ENCODE results near the gene CH25H. TPM values are rescaled to one million over a fixed set of nuclear protein-coding genes. Genes with fewer than 3 reads are reported as not detected.

Gene CH25H
- total RNA-seq, 1 experiment from 2014 or later: 0.55 TPM

DNA sequence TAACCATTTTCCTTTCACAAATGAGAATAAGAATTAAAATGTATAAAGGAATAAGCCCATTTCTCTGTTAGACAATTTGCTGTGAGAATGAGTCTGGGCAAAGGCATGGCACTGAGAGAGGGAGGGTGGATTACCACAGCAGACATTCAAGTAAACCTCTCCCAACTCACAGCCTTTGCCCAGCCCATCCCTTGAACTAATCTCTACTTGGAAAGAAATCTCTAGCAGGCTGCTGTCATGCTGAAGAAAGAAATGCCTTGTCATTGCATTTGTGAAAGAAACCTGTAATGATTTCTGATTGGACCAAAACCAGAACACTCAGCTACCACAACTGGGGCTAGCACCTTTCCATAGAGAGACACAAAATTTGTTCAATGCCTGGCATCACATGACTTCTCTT, 39.2 kb downstream of the CH25H start:
- no peak overlapping the region for H3K27ac ChIP-seq
- H3K36me3 ChIP-seq: no peaks in the 10 kb centered on the region
- peaks cover 4% of the 10 kb centered on the region; the same call in 1 of the 2 replicates for H3K4me1 ChIP-seq (replicated peaks)
- DNase-seq (ENCODE audit: low read depth in 1 of 2, low spot score in 2 of 2): no peak
- H3K4me3 ChIP-seq: no peak overlapping the region
- H3K27me3 ChIP-seq (replicated peaks): no peaks in the 10 kb centered on the region
- no peaks in the 10 kb centered on the region for H3K9me3 ChIP-seq (replicated peaks)

DNA sequence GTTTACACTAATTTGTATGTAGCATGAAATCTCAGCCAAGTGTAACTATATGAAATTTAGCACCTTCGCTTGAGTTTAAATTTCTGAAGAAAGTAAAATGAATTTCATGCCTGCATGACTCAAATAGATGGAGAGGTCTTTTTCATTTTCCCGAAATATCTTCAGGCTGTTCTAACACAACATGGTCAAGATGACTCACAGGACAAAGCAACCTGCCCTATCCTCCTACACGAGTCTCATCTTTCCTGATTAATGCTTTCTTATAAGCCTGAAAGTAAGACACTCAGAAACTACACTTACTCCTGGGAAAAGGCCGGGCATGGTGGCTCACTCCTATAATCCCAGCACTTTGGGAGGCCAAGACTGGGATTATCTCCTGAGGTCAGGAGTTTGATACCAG, 41.2 kb downstream of the CH25H start:
- no peaks in the 10 kb centered on the region for H3K4me1 ChIP-seq (replicated peaks)
- no peak overlapping the region for H3K27ac ChIP-seq
- no peaks in the 10 kb centered on the region for H3K9me3 ChIP-seq (replicated peaks)
- no peak overlapping the region for H3K4me3 ChIP-seq
- H3K27me3 ChIP-seq (replicated peaks): no peaks in the 10 kb centered on the region
- no peak for DNase-seq (ENCODE audit: low read depth in 1 of 2, low spot score in 2 of 2)
- H3K36me3 ChIP-seq: no peaks in the 10 kb centered on the region

DNA sequence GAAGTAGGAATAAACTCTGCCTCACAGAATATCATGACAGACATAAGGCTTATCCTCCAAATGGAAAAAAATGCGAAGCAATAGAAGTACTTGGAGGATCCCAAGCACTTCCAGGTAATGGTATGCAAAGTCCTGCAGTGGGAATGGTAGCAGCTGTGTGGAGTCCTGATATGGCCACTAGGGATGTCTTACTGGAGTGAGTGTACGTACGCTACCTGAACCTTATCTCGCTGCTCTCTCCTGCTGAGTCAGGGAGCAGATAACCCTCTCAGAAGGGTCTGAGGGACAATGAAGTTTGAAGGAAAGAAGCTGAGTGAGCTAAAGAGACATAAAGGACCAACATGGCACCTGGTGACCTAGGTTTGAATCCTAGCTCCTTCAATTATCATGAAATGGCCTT, 42.2 kb downstream of the CH25H start:
- Histone ChIP-seq H3K4me3 (no peak overlapping the region), H3K36me3 (no peaks in the 10 kb centered on the region), H3K27me3 (replicated peaks) (no peaks in the 10 kb centered on the region), H3K4me1 (replicated peaks) (no peaks in the 10 kb centered on the region), H3K27ac (no peak overlapping the region), H3K9me3 (replicated peaks) (no peaks in the 10 kb centered on the region)
- no peak for DNase-seq (ENCODE audit: low read depth in 1 of 2, low spot score in 2 of 2)

DNA sequence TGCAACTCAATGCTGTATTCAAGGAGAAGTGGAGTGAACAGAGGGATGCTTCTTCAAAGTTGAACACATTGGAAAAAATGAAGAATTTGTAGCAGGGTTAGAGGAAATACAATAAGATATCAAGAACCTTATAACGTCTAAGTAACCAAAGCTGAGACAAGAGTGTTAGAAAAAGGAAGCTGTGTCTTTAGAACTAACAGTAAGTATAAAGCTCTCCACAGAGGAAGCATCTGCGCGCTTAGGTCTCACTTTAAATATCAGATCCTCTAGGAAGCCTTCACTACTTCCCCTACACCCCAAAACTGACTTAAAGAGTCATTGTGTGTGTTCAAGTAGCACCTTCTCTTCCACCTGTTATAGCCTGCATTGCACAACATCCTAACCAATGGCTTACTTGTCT, 43.0 kb downstream of the CH25H start:
- Histone ChIP-seq H3K9me3 (replicated peaks) (no peaks in the 10 kb centered on the region), H3K27ac (no peak overlapping the region), H3K4me3 (no peak overlapping the region), H3K27me3 (replicated peaks) (no peaks in the 10 kb centered on the region), H3K36me3 (no peaks in the 10 kb centered on the region), H3K4me1 (replicated peaks) (no peaks in the 10 kb centered on the region)
- DNase-seq (ENCODE audit: low read depth in 1 of 2, low spot score in 2 of 2): no peak

DNA sequence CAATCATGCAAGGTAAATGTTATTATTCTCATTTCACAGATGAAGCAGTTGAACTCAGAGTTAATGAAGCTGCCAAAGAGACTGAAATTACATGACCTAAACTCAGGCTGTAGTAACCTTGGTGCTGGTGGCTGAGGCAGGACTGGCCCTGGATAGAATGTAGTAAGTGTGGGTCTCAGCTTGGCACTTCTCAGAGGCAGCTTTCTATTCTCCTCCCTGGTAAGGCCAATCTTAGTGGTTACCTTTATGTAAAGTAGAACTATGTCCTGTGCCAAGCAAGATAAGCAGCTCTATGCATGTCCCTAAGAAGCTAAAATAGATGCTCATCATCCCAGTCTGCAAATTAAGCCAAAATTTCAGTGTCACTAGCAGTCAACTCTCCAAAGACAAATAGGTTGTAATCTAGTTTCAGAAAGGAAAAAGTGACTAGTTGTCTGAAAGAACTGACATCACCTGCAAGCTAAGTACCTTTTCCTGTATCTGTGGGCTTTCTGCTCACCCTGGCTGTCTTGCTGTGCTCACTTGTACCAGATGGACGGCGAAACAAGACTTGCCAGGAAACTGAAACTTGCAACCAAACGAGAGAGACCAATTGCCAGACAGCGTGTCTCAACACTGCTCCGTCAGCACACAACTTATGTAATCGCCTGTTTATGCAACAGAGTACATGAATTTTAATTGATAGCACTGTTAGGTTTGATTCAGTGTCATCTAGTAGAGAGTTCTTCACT, 43.7 kb downstream of the CH25H start:
- Histone ChIP-seq H3K27me3 (replicated peaks) (no peaks in the 10 kb centered on the region), H3K27ac (no peak overlapping the region), H3K9me3 (replicated peaks) (no peaks in the 10 kb centered on the region), H3K4me3 (no peak overlapping the region), H3K36me3 (no peaks in the 10 kb centered on the region), H3K4me1 (replicated peaks) (no peaks in the 10 kb centered on the region)
- DNase-seq (ENCODE audit: low read depth in 1 of 2, low spot score in 2 of 2): no peak

DNA sequence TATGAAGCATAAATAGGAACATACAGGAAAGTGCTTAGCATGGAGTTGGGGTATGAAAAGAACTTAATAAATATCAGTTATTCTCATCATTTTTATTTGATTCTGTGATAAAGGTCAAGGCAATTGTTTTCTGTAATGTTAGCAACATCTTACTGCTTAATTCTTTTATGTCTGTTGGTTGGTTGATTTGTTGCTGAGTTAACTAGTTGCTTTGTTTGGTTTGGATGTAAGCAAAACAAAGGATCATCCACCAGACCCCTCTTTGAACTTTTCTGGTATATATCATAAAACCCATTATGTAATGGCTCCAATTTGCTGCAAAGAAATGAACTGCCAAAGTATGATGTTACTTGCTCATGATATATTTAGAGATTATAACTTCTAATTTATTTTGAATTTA, 44.5 kb downstream of the CH25H start:
- DNase-seq (ENCODE audit: low read depth in 1 of 2, low spot score in 2 of 2): no peak
- Histone ChIP-seq H3K27ac (no peak overlapping the region), H3K4me3 (no peak overlapping the region), H3K36me3 (no peaks in the 10 kb centered on the region), H3K9me3 (replicated peaks) (no peaks in the 10 kb centered on the region), H3K27me3 (replicated peaks) (no peaks in the 10 kb centered on the region), H3K4me1 (replicated peaks) (no peaks in the 10 kb centered on the region)

DNA sequence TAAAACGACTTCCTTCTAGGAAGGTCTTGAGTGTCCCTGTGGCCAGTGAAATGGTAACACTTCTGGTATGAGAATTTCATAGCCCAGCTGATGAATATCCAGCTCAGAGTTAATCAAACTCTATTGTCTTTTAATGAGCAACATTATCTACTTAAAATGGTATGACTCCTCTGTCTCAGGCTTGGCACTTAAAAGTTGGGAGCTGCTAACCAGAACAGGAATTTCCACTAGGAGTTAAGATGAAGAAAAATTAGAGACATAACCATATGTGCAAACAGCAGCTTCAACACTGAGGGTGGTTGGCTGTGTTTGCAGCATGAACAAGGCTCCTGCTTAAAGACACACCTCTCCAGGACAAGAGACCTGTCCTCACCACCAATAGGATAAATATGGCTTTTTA, 46.8 kb downstream of the CH25H start:
- Histone ChIP-seq H3K4me1 (replicated peaks) (no peaks in the 10 kb centered on the region), H3K27ac (no peak overlapping the region), H3K36me3 (no peaks in the 10 kb centered on the region), H3K4me3 (no peak overlapping the region), H3K9me3 (replicated peaks) (no peaks in the 10 kb centered on the region), H3K27me3 (replicated peaks) (no peaks in the 10 kb centered on the region)
- DNase-seq (ENCODE audit: low read depth in 1 of 2, low spot score in 2 of 2): no peak

DNA sequence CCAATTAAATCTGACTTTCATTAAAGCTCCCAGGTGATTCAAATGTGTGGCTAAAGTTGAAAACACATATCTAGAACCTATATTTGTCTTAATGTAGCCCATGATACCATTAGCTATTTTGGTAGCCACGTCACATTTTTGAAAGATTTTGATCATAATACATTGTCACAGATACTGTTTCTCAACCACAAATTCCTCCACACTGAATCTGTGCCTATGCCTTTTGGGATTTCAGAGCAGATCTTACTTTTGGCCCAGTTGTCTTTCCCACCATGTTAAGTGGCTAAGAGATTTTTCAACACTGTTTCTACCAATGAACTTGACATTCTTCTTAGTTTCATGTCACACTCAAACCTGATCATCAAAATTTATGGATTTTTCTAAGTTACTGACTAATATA, 47.4 kb downstream of the CH25H start:
- Histone ChIP-seq H3K27ac (no peak overlapping the region), H3K9me3 (replicated peaks) (no peaks in the 10 kb centered on the region), H3K4me1 (replicated peaks) (no peaks in the 10 kb centered on the region), H3K27me3 (replicated peaks) (no peaks in the 10 kb centered on the region), H3K4me3 (no peak overlapping the region), H3K36me3 (no peaks in the 10 kb centered on the region)
- no peak for DNase-seq (ENCODE audit: low read depth in 1 of 2, low spot score in 2 of 2)

DNA sequence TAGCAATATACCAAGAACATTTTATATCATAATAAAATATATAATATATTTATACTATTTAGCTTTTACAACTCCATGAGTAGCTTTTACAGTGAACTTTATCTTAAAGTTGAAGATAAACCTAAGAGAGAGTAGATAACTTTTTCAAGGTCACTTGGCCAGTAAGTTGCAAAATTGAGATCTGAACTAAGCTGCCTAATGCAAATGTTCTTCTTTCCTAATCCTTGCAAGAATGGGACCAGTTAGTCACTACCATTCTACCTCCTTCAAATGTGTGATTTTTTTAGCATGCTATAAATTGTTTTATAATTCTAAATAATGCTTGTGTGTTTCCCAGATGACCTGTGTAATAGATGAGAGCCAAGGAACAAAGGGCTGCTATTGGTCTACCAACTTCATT, 47.8 kb downstream of the CH25H start:
- Histone ChIP-seq H3K4me3 (no peak overlapping the region), H3K36me3 (no peaks in the 10 kb centered on the region), H3K27me3 (replicated peaks) (no peaks in the 10 kb centered on the region), H3K4me1 (replicated peaks) (no peaks in the 10 kb centered on the region), H3K27ac (no peak overlapping the region), H3K9me3 (replicated peaks) (no peaks in the 10 kb centered on the region)
- no peak for DNase-seq (ENCODE audit: low read depth in 1 of 2, low spot score in 2 of 2)

DNA sequence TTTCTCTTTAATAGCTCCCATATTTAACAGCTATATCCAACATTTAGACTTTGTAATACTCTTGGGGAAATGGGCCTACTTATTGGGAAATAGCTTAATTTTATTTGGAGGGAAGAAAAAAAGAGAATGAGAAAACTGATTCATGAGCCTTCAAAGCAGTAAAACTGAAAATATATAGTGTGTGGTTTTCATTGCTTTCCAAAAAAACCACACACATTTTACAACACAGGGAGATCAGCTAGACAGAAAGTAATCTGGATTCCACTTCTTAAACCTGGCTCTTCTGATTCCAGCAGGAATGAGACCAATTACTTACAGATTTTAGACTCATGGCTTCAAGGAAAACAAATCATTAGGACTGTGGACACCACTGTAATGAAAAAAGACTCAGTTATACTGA, 48.7 kb downstream of the CH25H start:
- DNase-seq (ENCODE audit: low read depth in 1 of 2, low spot score in 2 of 2): no peak
- Histone ChIP-seq H3K27ac (no peak overlapping the region), H3K36me3 (no peaks in the 10 kb centered on the region), H3K4me1 (replicated peaks) (no peaks in the 10 kb centered on the region), H3K9me3 (replicated peaks) (no peaks in the 10 kb centered on the region), H3K4me3 (no peak overlapping the region), H3K27me3 (replicated peaks) (no peaks in the 10 kb centered on the region)

DNA sequence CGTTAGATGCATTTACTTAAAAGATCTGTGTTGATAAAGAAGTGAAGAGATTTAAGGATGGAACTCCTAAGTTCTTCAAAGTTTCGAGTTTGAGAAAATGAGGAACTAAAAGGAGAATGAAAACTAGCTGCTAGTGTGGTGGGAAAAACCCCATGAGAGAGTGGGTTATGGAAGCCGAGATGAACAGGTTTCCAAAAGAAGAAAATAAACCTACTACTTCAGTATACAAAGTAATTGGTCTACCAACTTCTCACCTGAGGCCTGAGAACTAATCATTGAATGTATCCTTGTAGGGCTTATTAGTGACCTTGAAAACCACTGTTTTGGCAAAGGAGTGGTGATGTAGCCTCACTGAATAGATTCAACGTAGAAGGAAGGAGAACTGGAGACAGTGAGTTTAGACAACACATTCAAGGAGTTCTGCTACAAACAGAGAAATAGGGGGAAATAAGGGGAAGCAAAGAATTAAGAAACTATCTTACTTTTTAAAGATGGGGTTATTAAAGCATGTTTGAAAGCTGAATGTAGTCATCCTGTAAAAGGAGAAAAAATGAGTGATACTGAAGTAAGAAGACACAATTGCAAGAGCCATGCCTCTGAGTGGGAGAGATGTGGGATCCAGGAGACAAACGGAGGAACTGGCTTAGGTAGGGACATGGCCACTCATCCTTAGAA, 50.8 kb downstream of the CH25H start:
- H3K4me1 ChIP-seq (replicated peaks): no peaks in the 10 kb centered on the region

More for the DNA sequence above, 50.8 kb downstream of the CH25H start:
- Histone ChIP-seq H3K36me3 (no peaks in the 10 kb centered on the region), H3K27me3 (replicated peaks) (no peaks in the 10 kb centered on the region), H3K9me3 (replicated peaks) (no peaks in the 10 kb centered on the region), H3K27ac (no peak overlapping the region), H3K4me3 (no peak overlapping the region)
- DNase-seq (ENCODE audit: low read depth in 1 of 2, low spot score in 2 of 2): no peak

Other genes with a start within 250 kb of the CH25H start
- 20.6 and 25.6 TPM in 2 replicates for gene FAS, start 216.5 kb downstream of the CH25H start, total RNA-seq (2014; rRNA removed; shearing (Covaris generic))
- 38.1 and 55.8 TPM in 2 replicates for gene LIPA, start 44.5 kb upstream of the CH25H start, total RNA-seq (2014; rRNA removed; shearing (Covaris generic))
- gene IFIT2, start 94.7 kb upstream of the CH25H start, total RNA-seq (2014; rRNA removed; shearing (Covaris generic)): 0.44 and 2.2 TPM in 2 replicates
- gene IFIT3, start 120.7 kb upstream of the CH25H start, total RNA-seq (2014; rRNA removed; shearing (Covaris generic)): 9.0 and 12.9 TPM in 2 replicates
- not detected in 2 replicates for gene IFIT1B, start 170.7 kb upstream of the CH25H start, total RNA-seq (2014; rRNA removed; shearing (Covaris generic))
- 1.8 and 5.2 TPM in 2 replicates for gene IFIT1, start 185.3 kb upstream of the CH25H start, total RNA-seq (2014; rRNA removed; shearing (Covaris generic))
- 32.5 and 39.3 TPM in 2 replicates for gene IFIT5, start 207.3 kb upstream of the CH25H start, total RNA-seq (2014; rRNA removed; shearing (Covaris generic))